Liver (tissue), 3 donors: ENCODE data around the gene SLC2A4RG.

Experiments
- EGR1 ChIP-seq, 2 donors: IDR thresholded peaks; 2 replicates each; pipeline ENCODE4 v1.6.1; 2016 to 2018; ENCODE audit warnings: antibody characterized with exemption in 2 of 2, low read depth in 2 of 2
- FOXA1 ChIP-seq: IDR thresholded peaks from 2 replicates; pipeline ENCODE4 v1.6.1; 2016; ENCODE audit warnings: antibody characterized with exemption
- GABPA ChIP-seq, 2 donors: IDR thresholded peaks in 1 of 2; conservative IDR thresholded peaks in 1 of 2; 2 replicates each; pipeline ENCODE4 v1.6.1; 2016; ENCODE audit warnings: antibody characterized with exemption in 2 of 2, mild to moderate bottlenecking in 1 of 2, moderate library complexity in 1 of 2
- HNF4A ChIP-seq, 2 donors: conservative IDR thresholded peaks; 2 replicates each; pipeline ENCODE4 v1.6.1; 2016; ENCODE audit warnings: antibody characterized with exemption in 2 of 2, mild to moderate bottlenecking in 2 of 2
- JUND ChIP-seq, 2 donors: IDR thresholded peaks; 2 replicates each; pipeline ENCODE4 v1.6.1; 2016; ENCODE audit warnings: antibody characterized with exemption in 2 of 2
- RAD21 ChIP-seq, 2 donors: IDR thresholded peaks; 2 replicates each; pipeline ENCODE4 v1.6.1; 2016; ENCODE audit warnings: antibody characterized with exemption in 2 of 2, mild to moderate bottlenecking in 2 of 2
- RXRA ChIP-seq, 2 donors: IDR thresholded peaks; 2 replicates each; pipeline ENCODE4 v1.6.1; 2017 to 2018; ENCODE audit warnings: antibody characterized with exemption in 2 of 2, mild to moderate bottlenecking in 1 of 2
- TF ChIP-seq, protein P1 (sequence below): fragments of 150-350 bp; IDR thresholded peaks from 2 replicates; pipeline ENCODE4 v1.5.1; 2017; ENCODE audit warnings: improper control_type of control experiment, low read depth, low read length; ENCODE audit not compliant: missing input control
- TF ChIP-seq, protein P2 (sequence below): IDR thresholded peaks from 2 replicates; pipeline ENCODE4 v1.6.1; 2016; ENCODE audit warnings: antibody characterized with exemption
- TF ChIP-seq, protein P3 (sequence below): IDR thresholded peaks from 2 replicates; pipeline ENCODE4 v1.6.1; 2016; ENCODE audit warnings: antibody characterized with exemption
- TF ChIP-seq, protein P4 (sequence below): IDR thresholded peaks from 2 replicates; pipeline ENCODE4 v1.6.1; 2016; ENCODE audit warnings: antibody characterized with exemption
- TF ChIP-seq, protein P5 (sequence below): IDR thresholded peaks from 2 replicates; pipeline ENCODE4 v1.6.1; 2016; ENCODE audit warnings: antibody characterized with exemption, mild to moderate bottlenecking
- donor health status: healthy.
- donor health status: healthy.

DNA sequence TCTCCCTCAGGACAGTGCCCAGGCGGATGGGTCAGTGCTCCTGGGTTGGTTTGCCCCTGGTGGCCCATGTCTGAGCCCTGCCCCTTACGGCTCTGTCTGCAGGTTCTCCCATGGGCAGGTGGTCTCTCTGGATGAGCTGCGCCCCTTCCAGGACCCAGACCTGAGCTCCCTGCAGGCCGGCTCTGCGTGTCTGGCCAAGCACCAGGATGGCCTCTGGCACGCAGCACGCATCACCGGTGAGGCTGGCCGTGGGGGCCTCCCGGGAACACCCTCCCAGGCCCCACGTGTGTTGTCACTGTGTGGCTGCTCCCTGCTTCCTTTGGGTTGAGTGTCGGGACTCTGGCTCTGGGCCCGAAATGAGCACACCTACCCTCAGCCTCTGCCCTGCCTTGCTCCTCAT is 6.5 kb upstream of the SLC2A4RG start:
- TF ChIP-seq RAD21 (IDR thresholded peaks at IDR 0.05) (no peak), RXRA (IDR thresholded peaks at IDR 0.05) (no peak), JUND (IDR thresholded peaks at IDR 0.05) (no peak), EGR1 (IDR thresholded peaks at IDR 0.05; ENCODE audit: low read depth in 2 of 2) (no peak), HNF4A (conservative IDR thresholded peaks at IDR 0.05) (no peak), FOXA1 (no peak), GABPA (IDR thresholded peaks at IDR 0.05 in 1 of 2, conservative IDR thresholded peaks at IDR 0.05 in 1 of 2) (no peak)
- TF ChIP-seq, protein P1, sequence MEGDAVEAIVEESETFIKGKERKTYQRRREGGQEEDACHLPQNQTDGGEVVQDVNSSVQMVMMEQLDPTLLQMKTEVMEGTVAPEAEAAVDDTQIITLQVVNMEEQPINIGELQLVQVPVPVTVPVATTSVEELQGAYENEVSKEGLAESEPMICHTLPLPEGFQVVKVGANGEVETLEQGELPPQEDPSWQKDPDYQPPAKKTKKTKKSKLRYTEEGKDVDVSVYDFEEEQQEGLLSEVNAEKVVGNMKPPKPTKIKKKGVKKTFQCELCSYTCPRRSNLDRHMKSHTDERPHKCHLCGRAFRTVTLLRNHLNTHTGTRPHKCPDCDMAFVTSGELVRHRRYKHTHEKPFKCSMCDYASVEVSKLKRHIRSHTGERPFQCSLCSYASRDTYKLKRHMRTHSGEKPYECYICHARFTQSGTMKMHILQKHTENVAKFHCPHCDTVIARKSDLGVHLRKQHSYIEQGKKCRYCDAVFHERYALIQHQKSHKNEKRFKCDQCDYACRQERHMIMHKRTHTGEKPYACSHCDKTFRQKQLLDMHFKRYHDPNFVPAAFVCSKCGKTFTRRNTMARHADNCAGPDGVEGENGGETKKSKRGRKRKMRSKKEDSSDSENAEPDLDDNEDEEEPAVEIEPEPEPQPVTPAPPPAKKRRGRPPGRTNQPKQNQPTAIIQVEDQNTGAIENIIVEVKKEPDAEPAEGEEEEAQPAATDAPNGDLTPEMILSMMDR = no peak
- TF ChIP-seq, protein P2, sequence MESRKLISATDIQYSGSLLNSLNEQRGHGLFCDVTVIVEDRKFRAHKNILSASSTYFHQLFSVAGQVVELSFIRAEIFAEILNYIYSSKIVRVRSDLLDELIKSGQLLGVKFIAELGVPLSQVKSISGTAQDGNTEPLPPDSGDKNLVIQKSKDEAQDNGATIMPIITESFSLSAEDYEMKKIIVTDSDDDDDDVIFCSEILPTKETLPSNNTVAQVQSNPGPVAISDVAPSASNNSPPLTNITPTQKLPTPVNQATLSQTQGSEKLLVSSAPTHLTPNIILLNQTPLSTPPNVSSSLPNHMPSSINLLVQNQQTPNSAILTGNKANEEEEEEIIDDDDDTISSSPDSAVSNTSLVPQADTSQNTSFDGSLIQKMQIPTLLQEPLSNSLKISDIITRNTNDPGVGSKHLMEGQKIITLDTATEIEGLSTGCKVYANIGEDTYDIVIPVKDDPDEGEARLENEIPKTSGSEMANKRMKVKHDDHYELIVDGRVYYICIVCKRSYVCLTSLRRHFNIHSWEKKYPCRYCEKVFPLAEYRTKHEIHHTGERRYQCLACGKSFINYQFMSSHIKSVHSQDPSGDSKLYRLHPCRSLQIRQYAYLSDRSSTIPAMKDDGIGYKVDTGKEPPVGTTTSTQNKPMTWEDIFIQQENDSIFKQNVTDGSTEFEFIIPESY = no peak
- TF ChIP-seq, protein P3, sequence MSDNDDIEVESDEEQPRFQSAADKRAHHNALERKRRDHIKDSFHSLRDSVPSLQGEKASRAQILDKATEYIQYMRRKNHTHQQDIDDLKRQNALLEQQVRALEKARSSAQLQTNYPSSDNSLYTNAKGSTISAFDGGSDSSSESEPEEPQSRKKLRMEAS = no peak
- TF ChIP-seq, protein P4, sequence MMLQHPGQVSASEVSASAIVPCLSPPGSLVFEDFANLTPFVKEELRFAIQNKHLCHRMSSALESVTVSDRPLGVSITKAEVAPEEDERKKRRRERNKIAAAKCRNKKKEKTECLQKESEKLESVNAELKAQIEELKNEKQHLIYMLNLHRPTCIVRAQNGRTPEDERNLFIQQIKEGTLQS = no peak
- TF ChIP-seq, protein P5, sequence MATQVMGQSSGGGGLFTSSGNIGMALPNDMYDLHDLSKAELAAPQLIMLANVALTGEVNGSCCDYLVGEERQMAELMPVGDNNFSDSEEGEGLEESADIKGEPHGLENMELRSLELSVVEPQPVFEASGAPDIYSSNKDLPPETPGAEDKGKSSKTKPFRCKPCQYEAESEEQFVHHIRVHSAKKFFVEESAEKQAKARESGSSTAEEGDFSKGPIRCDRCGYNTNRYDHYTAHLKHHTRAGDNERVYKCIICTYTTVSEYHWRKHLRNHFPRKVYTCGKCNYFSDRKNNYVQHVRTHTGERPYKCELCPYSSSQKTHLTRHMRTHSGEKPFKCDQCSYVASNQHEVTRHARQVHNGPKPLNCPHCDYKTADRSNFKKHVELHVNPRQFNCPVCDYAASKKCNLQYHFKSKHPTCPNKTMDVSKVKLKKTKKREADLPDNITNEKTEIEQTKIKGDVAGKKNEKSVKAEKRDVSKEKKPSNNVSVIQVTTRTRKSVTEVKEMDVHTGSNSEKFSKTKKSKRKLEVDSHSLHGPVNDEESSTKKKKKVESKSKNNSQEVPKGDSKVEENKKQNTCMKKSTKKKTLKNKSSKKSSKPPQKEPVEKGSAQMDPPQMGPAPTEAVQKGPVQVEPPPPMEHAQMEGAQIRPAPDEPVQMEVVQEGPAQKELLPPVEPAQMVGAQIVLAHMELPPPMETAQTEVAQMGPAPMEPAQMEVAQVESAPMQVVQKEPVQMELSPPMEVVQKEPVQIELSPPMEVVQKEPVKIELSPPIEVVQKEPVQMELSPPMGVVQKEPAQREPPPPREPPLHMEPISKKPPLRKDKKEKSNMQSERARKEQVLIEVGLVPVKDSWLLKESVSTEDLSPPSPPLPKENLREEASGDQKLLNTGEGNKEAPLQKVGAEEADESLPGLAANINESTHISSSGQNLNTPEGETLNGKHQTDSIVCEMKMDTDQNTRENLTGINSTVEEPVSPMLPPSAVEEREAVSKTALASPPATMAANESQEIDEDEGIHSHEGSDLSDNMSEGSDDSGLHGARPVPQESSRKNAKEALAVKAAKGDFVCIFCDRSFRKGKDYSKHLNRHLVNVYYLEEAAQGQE = no peak
